ENCODE measurements around the gene SULT1B1.

The SULT1B1 gene

GRCh38 chr4:69714086-69714485, 46.3 kb downstream of the SULT1B1 start:
- Histone ChIP-seq H3K36me3 (replicated peaks; ENCODE audit: low read depth, low read length) (no peaks in the 10 kb centered on the region), H3K9ac (ENCODE audit: low read length) (no peak overlapping the region), H3K4me2 (ENCODE audit: low read length) (no peak overlapping the region), H2AFZ (ENCODE audit: low read depth, low read length) (no peak overlapping the region), H4K20me1 (ENCODE audit: insufficient read depth, low read length) (no peaks in the 10 kb centered on the region), H3K4me3 (ENCODE audit: low read length) (no peak overlapping the region), H3K27ac (ENCODE audit: low read length) (no peak overlapping the region), H3K27me3 (ENCODE audit: low read depth, low read length) (no peaks in the 10 kb centered on the region), H3K9me3 (ENCODE audit: insufficient read depth, low read length) (no peaks in the 10 kb centered on the region), H3K79me2 (ENCODE audit: low read length) (no peaks in the 10 kb centered on the region), H3K4me1 (ENCODE audit: low read length) (no peaks in the 10 kb centered on the region)
- no peak for TF ChIP-seq CTCF (IDR thresholded peaks at IDR 0.05; ENCODE audit: low read depth, low read length)
- TF ChIP-seq EZH2phosphoT487 (IDR thresholded peaks at IDR 0.05; ENCODE audit: low read depth): no peak

- H3K4me2 ChIP-seq (ENCODE audit: low read length): no peak overlapping the region
- H3K9ac ChIP-seq (ENCODE audit: low read length): no peak overlapping the region
- H3K79me2 ChIP-seq (ENCODE audit: low read length): no peaks in the 10 kb centered on the region
- no peak overlapping the region for H3K4me3 ChIP-seq (ENCODE audit: low read length)
- H3K27ac ChIP-seq (ENCODE audit: low read length): no peak overlapping the region
- H3K36me3 ChIP-seq (replicated peaks; ENCODE audit: low read depth, low read length): no peaks in the 10 kb centered on the region
- H3K4me1 ChIP-seq (ENCODE audit: low read length): no peaks in the 10 kb centered on the region
- no peaks in the 10 kb centered on the region for H3K9me3 ChIP-seq (ENCODE audit: insufficient read depth, low read length)
- TF ChIP-seq CTCF (IDR thresholded peaks at IDR 0.05; ENCODE audit: low read depth, low read length): no peak
- no peak for TF ChIP-seq EZH2phosphoT487 (IDR thresholded peaks at IDR 0.05; ENCODE audit: low read depth)
- H4K20me1 ChIP-seq (ENCODE audit: insufficient read depth, low read length): no peaks in the 10 kb centered on the region
- H2AFZ ChIP-seq (ENCODE audit: low read depth, low read length): no peak overlapping the region
- no peaks in the 10 kb centered on the region for H3K27me3 ChIP-seq (ENCODE audit: low read depth, low read length)
Measured at GRCh38 chr4:69713593-69713992, 46.8 kb downstream of the SULT1B1 start.

- no peak for TF ChIP-seq CTCF (IDR thresholded peaks at IDR 0.05; ENCODE audit: low read depth, low read length)
- no peak for TF ChIP-seq EZH2phosphoT487 (IDR thresholded peaks at IDR 0.05; ENCODE audit: low read depth)
- Histone ChIP-seq H3K36me3 (replicated peaks; ENCODE audit: low read depth, low read length) (no peaks in the 10 kb centered on the region), H3K27me3 (ENCODE audit: low read depth, low read length) (no peaks in the 10 kb centered on the region)
Measured at GRCh38 chr4:69710580-69710979, 49.8 kb downstream of the SULT1B1 start.

GRCh38 chr4:69708211-69708610, 52.2 kb downstream of the SULT1B1 start:
- no peaks in the 10 kb centered on the region for H4K20me1 ChIP-seq (ENCODE audit: insufficient read depth, low read length)
- TF ChIP-seq CTCF (IDR thresholded peaks at IDR 0.05; ENCODE audit: low read depth, low read length): no peak
- TF ChIP-seq EZH2phosphoT487 (IDR thresholded peaks at IDR 0.05; ENCODE audit: low read depth): no peak

More at GRCh38 chr4:69710580-69710979, 49.8 kb downstream of the SULT1B1 start:
- no peak overlapping the region for H3K4me2 ChIP-seq (ENCODE audit: low read length)
- H3K9ac ChIP-seq (ENCODE audit: low read length): no peak overlapping the region
- no peak overlapping the region for H2AFZ ChIP-seq (ENCODE audit: low read depth, low read length)
- no peaks in the 10 kb centered on the region for H3K9me3 ChIP-seq (ENCODE audit: insufficient read depth, low read length)
- no peaks in the 10 kb centered on the region for H4K20me1 ChIP-seq (ENCODE audit: insufficient read depth, low read length)
- H3K79me2 ChIP-seq (ENCODE audit: low read length): no peaks in the 10 kb centered on the region
- H3K27ac ChIP-seq (ENCODE audit: low read length): no peak overlapping the region
- peaks cover 10% of the 10 kb centered on the region for H3K4me1 ChIP-seq (ENCODE audit: low read length)
- H3K4me3 ChIP-seq (ENCODE audit: low read length): no peak overlapping the region

More at GRCh38 chr4:69708211-69708610, 52.2 kb downstream of the SULT1B1 start:
- Histone ChIP-seq H3K4me3 (ENCODE audit: low read length) (no peak overlapping the region), H3K27me3 (ENCODE audit: low read depth, low read length) (no peaks in the 10 kb centered on the region), H2AFZ (ENCODE audit: low read depth, low read length) (no peak overlapping the region), H3K27ac (ENCODE audit: low read length) (no peak overlapping the region), H3K4me2 (ENCODE audit: low read length) (no peak overlapping the region), H3K79me2 (ENCODE audit: low read length) (no peaks in the 10 kb centered on the region), H3K4me1 (ENCODE audit: low read length) (peaks cover 13% of the 10 kb centered on the region), H3K9ac (ENCODE audit: low read length) (no peak overlapping the region), H3K36me3 (replicated peaks; ENCODE audit: low read depth, low read length) (no peaks in the 10 kb centered on the region), H3K9me3 (ENCODE audit: insufficient read depth, low read length) (no peaks in the 10 kb centered on the region)

All from OCI-LY3 (cell line).